Measurements from ENCODE around the gene PPP1R9A. TPM values are rescaled to one million over a fixed set of nuclear protein-coding genes. Genes with fewer than 3 reads are reported as not detected.

Gene PPP1R9A
- total RNA-seq, 1 donor, result 0.45 TPM

- TF ChIP-seq CTCF (IDR thresholded peaks at IDR 0.05; ENCODE audit: insufficient read depth, low read length), result no peak
- no peak overlapping the region for H3K4me3 ChIP-seq (ENCODE audit: low read depth, low read length)
- no peak for DNase-seq (ENCODE audit: low read depth)
Observed at GRCh38 chr7:95088536-95089215, 181.3 kb downstream of the PPP1R9A start.

GRCh38 chr7:95089414-95090315 lies 182.3 kb downstream of the PPP1R9A start:
- no peak for DNase-seq (ENCODE audit: low read depth)
- H3K4me3 ChIP-seq (ENCODE audit: low read depth, low read length), result no peak overlapping the region
- no peak for TF ChIP-seq CTCF (IDR thresholded peaks at IDR 0.05; ENCODE audit: insufficient read depth, low read length)

DNA sequence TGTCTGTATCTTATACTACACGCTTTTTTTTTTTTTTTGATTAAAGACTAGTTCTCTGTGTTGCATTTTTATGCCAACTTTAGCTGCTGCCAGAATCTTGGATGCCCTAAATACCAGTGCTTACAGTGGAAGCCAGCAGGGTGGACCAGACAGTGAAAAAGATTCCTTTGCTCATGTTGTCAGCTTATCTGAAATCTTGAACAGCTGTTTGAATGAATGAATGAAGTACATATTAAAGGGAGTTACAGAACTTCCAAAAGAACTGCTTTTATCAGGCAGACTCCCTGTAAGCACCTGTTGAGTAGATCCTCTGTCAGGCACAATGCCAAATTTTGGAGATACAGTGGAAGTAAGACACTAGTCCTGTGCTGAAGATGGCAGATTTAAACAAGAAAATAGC lies 184.9 kb downstream of the PPP1R9A start:
- H3K4me3 ChIP-seq (ENCODE audit: low read depth, low read length), result no peak overlapping the region
- TF ChIP-seq CTCF (IDR thresholded peaks at IDR 0.05; ENCODE audit: insufficient read depth, low read length), result no peak
- DNase-seq (ENCODE audit: low read depth), result no peak

DNA sequence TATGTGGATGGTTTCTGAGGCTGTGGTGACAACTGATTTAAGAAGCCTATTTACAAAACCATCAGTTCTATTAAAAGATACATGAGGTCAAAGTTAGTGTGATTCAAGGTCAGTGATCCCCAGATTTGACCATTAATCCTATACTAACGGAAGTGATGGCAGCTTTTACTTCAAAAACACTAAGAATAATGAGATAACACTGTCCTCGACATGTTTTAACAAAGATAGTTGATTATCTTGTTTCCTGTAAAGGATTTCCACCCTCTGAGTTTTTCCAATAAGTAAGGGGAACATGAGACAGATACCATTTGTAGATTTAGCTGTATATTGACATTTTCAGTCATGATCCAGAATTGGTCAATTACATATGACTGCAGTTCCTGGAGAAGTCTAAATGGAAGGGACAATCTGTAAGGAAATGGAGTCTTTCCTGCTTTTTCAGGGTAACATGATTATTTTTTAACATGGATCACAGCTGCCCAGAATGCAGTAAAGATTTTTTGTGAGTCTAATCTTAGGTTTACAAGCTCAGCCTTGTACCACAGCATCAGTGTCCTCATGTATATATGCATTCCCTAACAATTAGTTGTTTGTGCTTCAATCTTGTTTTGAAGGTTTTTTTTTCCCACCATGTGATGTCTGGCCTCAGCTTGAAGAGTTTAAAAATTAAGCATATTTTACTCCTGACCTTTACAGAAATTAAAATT lies 188.0 kb downstream of the PPP1R9A start:
- TF ChIP-seq CTCF (IDR thresholded peaks at IDR 0.05; ENCODE audit: insufficient read depth, low read length), result no peak
- no peak overlapping the region for H3K4me3 ChIP-seq (ENCODE audit: low read depth, low read length)
- DNase-seq (ENCODE audit: low read depth), result no peak

- H3K4me3 ChIP-seq (ENCODE audit: low read depth, low read length), result no peak overlapping the region
- no peak for TF ChIP-seq CTCF (IDR thresholded peaks at IDR 0.05; ENCODE audit: insufficient read depth, low read length)
- DNase-seq (ENCODE audit: low read depth), result no peak
Observed at GRCh38 chr7:95095966-95096540, 188.7 kb downstream of the PPP1R9A start.

DNA sequence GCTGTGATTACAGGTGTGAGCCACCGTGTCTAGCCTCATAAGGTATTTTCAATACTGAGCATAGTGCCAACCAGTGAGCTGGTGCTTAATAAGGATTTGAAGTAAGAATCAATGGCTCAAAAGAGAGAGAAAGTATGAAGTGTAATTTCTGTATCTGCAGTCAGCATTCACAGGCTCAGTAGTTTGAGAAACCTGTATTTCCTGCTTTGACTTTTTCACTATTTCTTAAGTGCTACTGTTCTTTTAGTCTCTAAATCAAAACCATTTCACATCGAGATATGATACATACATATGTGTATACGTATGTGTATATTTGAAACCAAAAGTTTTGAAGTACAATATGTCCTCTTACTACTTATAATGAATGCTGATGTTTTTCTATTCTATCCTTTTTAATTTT lies 189.9 kb downstream of the PPP1R9A start:
- no peak overlapping the region for H3K4me3 ChIP-seq (ENCODE audit: low read depth, low read length)
- no peak for TF ChIP-seq CTCF (IDR thresholded peaks at IDR 0.05; ENCODE audit: insufficient read depth, low read length)
- no peak for DNase-seq (ENCODE audit: low read depth)

All from fibroblast of the aortic adventitia (primary cell).